IMR-90 (cell line): ENCODE results near the gene KTI12. TPM values are rescaled to one million over a fixed set of nuclear protein-coding genes. Genes with fewer than 3 reads are reported as not detected.
A peak's percentile ranks its signal among the peaks of the same experiment; 100 is the strongest.

Experiments
- ATAC-seq: fragments of 200-7000 bp; cut with Tn5 transposase; 2 replicates; pipeline ENCODE4 v1.9.1; 2020; ENCODE audit warnings: low read depth, mild to moderate bottlenecking, moderate library complexity
- BruUV-seq: library from RNA; stranded (reverse); fragments of 400-500 nt; replicated peaks from 2 replicates; lab custom pipeline; 2021; lab: Mats Ljungman, UMichigan
- CTCF ChIA-PET: fragments of 300-600 bp; formaldehyde crosslinking; extraction: SDS; loops from one replicate; lab custom pipeline; 2021; ENCODE audit warnings: antibody characterized with exemption; lab: Yijun Ruan, JAX
- POLR2A ChIA-PET: fragments of 300-600 bp; sonication (Branson Sonifier 250); formaldehyde crosslinking; loops from one replicate; lab custom pipeline; 2022; ENCODE audit warnings: antibody characterized with exemption; ENCODE audit not compliant: unreplicated experiment; lab: Charles Lee
- DNase-seq: peaks from one replicate; pipeline ENCODE4 v3.0.0; 2013
- H2AFZ ChIP-seq: replicated peaks from 2 replicates; pipeline ENCODE3; 2013; ENCODE audit warnings: low read length, mild to moderate bottlenecking; ENCODE audit not compliant: poor library complexity
- H2AK5ac ChIP-seq: 2 replicates; pipeline ENCODE4 v1.6.1; 2013; ENCODE audit warnings: low read depth, low read length, inconsistent platforms
- H2AK9ac ChIP-seq: replicated peaks from 2 replicates; pipeline ENCODE3; 2013; ENCODE audit warnings: mild to moderate bottlenecking, low read depth, low read length, moderate library complexity; ENCODE audit not compliant: poor library complexity
- H2BK120ac ChIP-seq: 2 replicates; pipeline ENCODE4 v1.6.1; 2013; ENCODE audit warnings: low read depth, low read length, inconsistent platforms
- H2BK15ac ChIP-seq: 3 replicates; pipeline ENCODE4 v1.6.1; 2013; ENCODE audit warnings: low read depth, low read length, inconsistent platforms
- H2BK20ac ChIP-seq: 2 replicates; pipeline ENCODE4 v1.6.1; 2013; ENCODE audit warnings: low read depth, mild to moderate bottlenecking, inconsistent platforms, low read length, moderate library complexity
- H2BK5ac ChIP-seq: 2 replicates; pipeline ENCODE4 v1.6.1; 2013; ENCODE audit warnings: mild to moderate bottlenecking, low read depth, low read length, inconsistent platforms; ENCODE audit not compliant: poor library complexity, severe bottlenecking
- H3K14ac ChIP-seq: replicated peaks from 2 replicates; pipeline ENCODE4 v1.6.1; 2013; ENCODE audit warnings: low read depth, low read length, inconsistent platforms
- H3K18ac ChIP-seq: 2 replicates; pipeline ENCODE4 v1.6.1; 2013; ENCODE audit warnings: low read depth, low read length, control low read depth
- H3K23ac ChIP-seq: 2 replicates; pipeline ENCODE4 v1.6.1; 2013; ENCODE audit warnings: low read depth, low read length, inconsistent platforms
- H3K27ac ChIP-seq: 2 replicates; pipeline ENCODE4 v1.5.1; 2013; ENCODE audit warnings: mild to moderate bottlenecking, control low read depth, low read length; ENCODE audit not compliant: insufficient read depth
- H3K27me3 ChIP-seq: 2 replicates; pipeline ENCODE4 v1.6.1; 2013; ENCODE audit warnings: low read length; ENCODE audit not compliant: control insufficient read depth, insufficient read depth
- H3K36me3 ChIP-seq: 2 replicates; pipeline ENCODE4 v1.6.1; 2013; ENCODE audit warnings: low read length, mixed read lengths; ENCODE audit not compliant: control insufficient read depth, insufficient read depth
- H3K4ac ChIP-seq: 2 replicates; pipeline ENCODE4 v1.6.1; 2013; ENCODE audit warnings: low read depth, low read length, inconsistent platforms
- H3K4me1 ChIP-seq: 2 replicates; pipeline ENCODE4 v1.6.1; 2013; ENCODE audit warnings: low read length, mixed read lengths; ENCODE audit not compliant: control insufficient read depth, insufficient read depth
- H3K4me2 ChIP-seq: 2 replicates; pipeline ENCODE4 v1.6.1; 2013; ENCODE audit warnings: low read depth, mild to moderate bottlenecking, control low read depth, low read length, moderate library complexity
- H3K4me3 ChIP-seq: 2 replicates; pipeline ENCODE4 v1.5.1; 2013; ENCODE audit warnings: low read depth, mild to moderate bottlenecking, control low read depth, low read length, moderate library complexity; ENCODE audit not compliant: insufficient read depth
- H3K56ac ChIP-seq: 2 replicates; pipeline ENCODE4 v1.6.1; 2013; ENCODE audit warnings: low read length, inconsistent platforms; ENCODE audit not compliant: insufficient read depth; ENCODE audit errors: extremely low read depth
- H3K79me1 ChIP-seq, 2 experiments: 2 replicates each; pipeline ENCODE4 v1.6.1; 2013; ENCODE audit warnings: low read length in 2 of 2, inconsistent platforms in 1 of 2, low read depth in 1 of 2
- H3K9ac ChIP-seq: 2 replicates; pipeline ENCODE4 v1.6.1; 2013; ENCODE audit warnings: low read depth, low read length, control low read depth
- H3K9me1 ChIP-seq: 2 replicates; pipeline ENCODE4 v1.6.1; 2013; ENCODE audit warnings: low read length, inconsistent platforms; ENCODE audit not compliant: insufficient read depth
- H3K9me3 ChIP-seq: 2 replicates; pipeline ENCODE4 v1.6.1; 2013; ENCODE audit warnings: low read length; ENCODE audit not compliant: control insufficient read depth, insufficient read depth
- H4K20me1 ChIP-seq: 2 replicates; pipeline ENCODE4 v1.6.1; 2013; ENCODE audit warnings: low read length, inconsistent platforms; ENCODE audit not compliant: insufficient read depth
- H4K5ac ChIP-seq: 2 replicates; pipeline ENCODE4 v1.6.1; 2013; ENCODE audit warnings: mild to moderate bottlenecking, low read depth, low read length, control low read depth
- H4K8ac ChIP-seq, 2 experiments: 2 replicates each; pipeline ENCODE4 v1.6.1; 2013; ENCODE audit warnings: low read depth in 2 of 2, low read length in 2 of 2, control low read depth in 1 of 2, inconsistent platforms in 1 of 2
- H4K91ac ChIP-seq: 2 replicates; pipeline ENCODE4 v1.6.1; 2013; ENCODE audit warnings: low read depth, low read length, inconsistent platforms; ENCODE audit not compliant: insufficient read depth
- BHLHE40 ChIP-seq: fragments of 150-350 bp; IDR thresholded peaks from 2 replicates; pipeline ENCODE4 v1.6.1; 2016; ENCODE audit warnings: mild to moderate bottlenecking, low read depth, low read length
- CEBPB ChIP-seq: IDR thresholded peaks from 2 replicates; pipeline ENCODE4 v1.6.1; 2012; ENCODE audit warnings: low read depth, low read length, improper control_type of control experiment
- FOS ChIP-seq: fragments of 150-350 bp; IDR thresholded peaks from 2 replicates; pipeline ENCODE4 v1.6.1; 2016; ENCODE audit warnings: low read depth, low read length
- MAFK ChIP-seq: IDR thresholded peaks from 2 replicates; pipeline ENCODE4 v1.6.1; 2012; ENCODE audit warnings: low read depth, low read length, improper control_type of control experiment
- MAZ ChIP-seq: IDR thresholded peaks from 2 replicates; pipeline ENCODE4 v1.6.1; 2012; ENCODE audit warnings: low read depth, mild to moderate bottlenecking, low read length, improper control_type of control experiment, moderate library complexity, borderline replicate concordance
- MXI1 ChIP-seq: IDR thresholded peaks from 2 replicates; pipeline ENCODE4 v1.6.1; 2012; ENCODE audit warnings: low read depth, mild to moderate bottlenecking, low read length, moderate library complexity, borderline replicate concordance
- POLR2A ChIP-seq: IDR thresholded peaks from 2 replicates; pipeline ENCODE4 v1.6.1; 2012; ENCODE audit warnings: mild to moderate bottlenecking, low read depth, low read length
- RAD21 ChIP-seq: IDR thresholded peaks from 2 replicates; pipeline ENCODE4 v1.6.1; 2012; ENCODE audit warnings: low read length, improper control_type of control experiment
- SMC3 ChIP-seq: fragments of 150-350 bp; IDR thresholded peaks from 2 replicates; pipeline ENCODE4 v1.6.1; 2016; ENCODE audit warnings: low read depth, mild to moderate bottlenecking, antibody characterized with exemption, low read length, moderate library complexity
- USF2 ChIP-seq: fragments of 150-350 bp; IDR thresholded peaks from 2 replicates; pipeline ENCODE4 v1.6.1; 2017; ENCODE audit warnings: mild to moderate bottlenecking, antibody characterized with exemption, low read length, low read depth
- WGBS, 2 experiments: methylation state at CpG; one replicate each; pipeline versions ENCODE4 v1.1.5 to v1.1.7; 2013; ENCODE audit warnings: missing lambda C conversion rate in 2 of 2; ENCODE audit not compliant: insufficient read length in 1 of 2; ENCODE audit errors: extremely low coverage in 2 of 2; 5-methylcytosine and 5-hydroxymethylcytosine counted together
- dilution Hi-C: fragments of 300-500 bp; cut with HindIII; formaldehyde crosslinking; loops from one replicate; pipeline ENCODE4 v1.14.3; 2018; ENCODE audit warnings: low sequenced_read_pairs; ENCODE audit not compliant: unreplicated experiment
- in situ Hi-C: fragments of 300-500 bp; cut with MboI; formaldehyde crosslinking; loops from 3 replicates; pipeline ENCODE4 v1.14.3; 2019; ENCODE audit warnings: low sequenced_read_pairs, inconsistent platforms, mixed read lengths
- intact Hi-C: fragments of 100-400 bp; cut with micrococcal nuclease; formaldehyde crosslinking; loops from 2 replicates; pipeline ENCODE4 v1.10.0; 2022
- polyA plus RNA-seq, 3 experiments: library from polyadenylated mRNA; depleted of rRNA; stranded (reverse); fragments of >200 nt; gene quantifications; 2 replicates each; pipeline ENCODE4 v1.2.3, GENCODE V29; 2012; ENCODE audit warnings: low replicate concordance in 1 of 3
- total RNA-seq: library from RNA; depleted of rRNA; stranded (reverse); fragments of >200 nt; gene quantifications from 2 replicates; pipeline ENCODE4 v1.2.3, GENCODE V29; 2012
- TF ChIP-seq, protein P1 (sequence below): conservative IDR thresholded peaks from 2 replicates; pipeline ENCODE4 v1.5.1; 2012; ENCODE audit warnings: mild to moderate bottlenecking, low read depth, low read length, improper control_type of control experiment
- TF ChIP-seq, protein P2 (sequence below): fragments of 150-350 bp; IDR thresholded peaks from 2 replicates; pipeline ENCODE4 v1.6.1; 2016; ENCODE audit warnings: low read depth, mild to moderate bottlenecking, low read length, moderate library complexity, borderline replicate concordance

KTI12 gene
- total and polyA plus RNA-seq, 2 of the 4 experiments (the other 2 are of a cell fraction), result 15.2 to 16.3 TPM

- H3K36me3 ChIP-seq, result peaks cover 2% of the 10 kb centered on the region; the same call in 1 of the 2 replicates
- peak overlapping the region; percentile 80 for H3K27ac ChIP-seq
- DNase-seq (no peak), ATAC-seq (peak; percentile 6)
- H2BK15ac ChIP-seq, result no peak overlapping the region
- intact Hi-C loops (no loop called here), dilution Hi-C loops (no loop called here), in situ Hi-C loops (no loop called here)
- H2BK5ac ChIP-seq, result peak overlapping the region; percentile 90
- peaks cover 4% of the 10 kb centered on the region for H3K4me1 ChIP-seq
- H3K56ac ChIP-seq, result no peak overlapping the region; the same call in 1 of the 2 replicates
- H3K9me1 ChIP-seq, result peaks cover 26% of the 10 kb centered on the region
- H2AFZ ChIP-seq, result peak overlapping the region; percentile 87
- H3K18ac ChIP-seq, result no peak overlapping the region; the same call in 1 of the 2 replicates
- H2BK120ac ChIP-seq, result no peak overlapping the region
- ChIA-PET CTCF (no interaction called here), POLR2A (interaction anchor here (0.6 kb wide), 1 partner anchor 92 kb away, joined by 3 read pairs; no protein-coding TSS in a partner anchor)
- peak overlapping the region; percentile 60; the same call in 1 of the 2 replicates for H3K4ac ChIP-seq
- peak overlapping the region; percentile 74 for H3K9ac ChIP-seq
- peak overlapping the region; percentile 32; the same call in 1 of the 2 replicates for H4K5ac ChIP-seq
- H3K23ac ChIP-seq, result peak overlapping the region; percentile 84
- peak overlapping the region; percentile 78 for H3K14ac ChIP-seq
- H4K91ac ChIP-seq, result peak overlapping the region; percentile 38; the same call in 1 of the 2 replicates
- H3K79me1 ChIP-seq, result peaks cover 26 to 54% of the 10 kb centered on the region in 2 experiments
- H3K27me3 ChIP-seq, result no peaks in the 10 kb centered on the region; the same call in 1 of the 2 replicates
- H4K8ac ChIP-seq, result peak overlapping the region in 1 of 2 experiments; percentile 52; a peak in 2 of 4 replicates
- WGBS, 2 experiments, result 12% methylated on average over 7 of the region's 47 CpGs; no CpG with 5 or more reads in 1 of the 2 experiments
- H3K9me3 ChIP-seq, result no peaks in the 10 kb centered on the region
- no TSS peak for BruUV-seq
- peak overlapping the region; percentile 87 for H2AK9ac ChIP-seq
- peak overlapping the region; percentile 58; the same call in 1 of the 2 replicates for H2AK5ac ChIP-seq
- H3K4me2 ChIP-seq, result peak overlapping the region; percentile 88
- peaks cover 2% of the 10 kb centered on the region; the same call in 1 of the 2 replicates for H4K20me1 ChIP-seq
- H2BK20ac ChIP-seq, result 0 out of 2 replicates have a peak overlapping the region, but pooled peaks have one; percentile 6
- TF ChIP-seq FOS (no peak), MAFK (no peak), RAD21 (no peak), USF2 (no peak), BHLHE40 (no peak), MXI1 (no peak), POLR2A (no peak), MAZ (no peak), SMC3 (no peak), CEBPB (no peak)
- TF ChIP-seq, protein P1, sequence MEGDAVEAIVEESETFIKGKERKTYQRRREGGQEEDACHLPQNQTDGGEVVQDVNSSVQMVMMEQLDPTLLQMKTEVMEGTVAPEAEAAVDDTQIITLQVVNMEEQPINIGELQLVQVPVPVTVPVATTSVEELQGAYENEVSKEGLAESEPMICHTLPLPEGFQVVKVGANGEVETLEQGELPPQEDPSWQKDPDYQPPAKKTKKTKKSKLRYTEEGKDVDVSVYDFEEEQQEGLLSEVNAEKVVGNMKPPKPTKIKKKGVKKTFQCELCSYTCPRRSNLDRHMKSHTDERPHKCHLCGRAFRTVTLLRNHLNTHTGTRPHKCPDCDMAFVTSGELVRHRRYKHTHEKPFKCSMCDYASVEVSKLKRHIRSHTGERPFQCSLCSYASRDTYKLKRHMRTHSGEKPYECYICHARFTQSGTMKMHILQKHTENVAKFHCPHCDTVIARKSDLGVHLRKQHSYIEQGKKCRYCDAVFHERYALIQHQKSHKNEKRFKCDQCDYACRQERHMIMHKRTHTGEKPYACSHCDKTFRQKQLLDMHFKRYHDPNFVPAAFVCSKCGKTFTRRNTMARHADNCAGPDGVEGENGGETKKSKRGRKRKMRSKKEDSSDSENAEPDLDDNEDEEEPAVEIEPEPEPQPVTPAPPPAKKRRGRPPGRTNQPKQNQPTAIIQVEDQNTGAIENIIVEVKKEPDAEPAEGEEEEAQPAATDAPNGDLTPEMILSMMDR, result no peak
- TF ChIP-seq, protein P2, sequence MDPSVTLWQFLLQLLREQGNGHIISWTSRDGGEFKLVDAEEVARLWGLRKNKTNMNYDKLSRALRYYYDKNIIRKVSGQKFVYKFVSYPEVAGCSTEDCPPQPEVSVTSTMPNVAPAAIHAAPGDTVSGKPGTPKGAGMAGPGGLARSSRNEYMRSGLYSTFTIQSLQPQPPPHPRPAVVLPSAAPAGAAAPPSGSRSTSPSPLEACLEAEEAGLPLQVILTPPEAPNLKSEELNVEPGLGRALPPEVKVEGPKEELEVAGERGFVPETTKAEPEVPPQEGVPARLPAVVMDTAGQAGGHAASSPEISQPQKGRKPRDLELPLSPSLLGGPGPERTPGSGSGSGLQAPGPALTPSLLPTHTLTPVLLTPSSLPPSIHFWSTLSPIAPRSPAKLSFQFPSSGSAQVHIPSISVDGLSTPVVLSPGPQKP, result no peak
- H3K4me3 ChIP-seq, result peak overlapping the region; percentile 99
Measured at GRCh38 chr1:51989582-51990477, 43.8 kb downstream of the KTI12 start.
